ENCODE data around the gene BIVM. TPM values are rescaled to one million over a fixed set of nuclear protein-coding genes. Genes with fewer than 3 reads are reported as not detected.

The BIVM gene
- polyA plus RNA-seq, 3 donors = 0.76 to 1.1 (median 0.81) TPM

DNA sequence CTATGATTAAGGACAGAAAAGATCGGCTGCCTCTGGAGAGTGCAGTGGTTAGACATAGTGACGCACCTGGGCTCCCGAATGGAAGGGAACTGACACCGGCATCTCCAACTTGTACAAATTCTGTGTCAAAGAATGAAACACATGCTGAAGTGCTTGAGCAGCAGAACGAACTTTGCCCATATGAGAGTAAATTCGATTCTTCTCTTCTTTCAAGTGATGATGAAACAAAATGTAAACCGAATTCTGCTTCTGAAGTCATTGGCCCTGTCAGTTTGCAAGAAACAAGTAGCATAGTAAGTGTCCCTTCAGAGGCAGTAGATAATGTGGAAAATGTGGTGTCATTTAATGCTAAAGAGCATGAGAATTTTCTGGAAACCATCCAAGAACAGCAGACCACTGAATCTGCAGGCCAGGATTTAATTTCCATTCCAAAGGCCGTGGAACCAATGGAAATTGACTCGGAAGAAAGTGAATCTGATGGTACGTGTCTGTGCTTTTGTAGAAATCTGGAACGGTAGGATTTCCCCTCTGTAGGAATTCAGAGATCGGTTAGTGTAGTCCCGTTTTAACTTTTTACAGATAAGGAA is 63.8 kb downstream of the BIVM start:
- Mint-ChIP-seq H3K27ac (peak overlapping the region in 1 of 7 donors; percentile 8), H3K36me3 (peaks cover 84 to 96% of the 10 kb centered on the region in 2 donors), H3K4me1 (peaks cover 12% of the 10 kb centered on the region), H3K27me3 (ENCODE audit: low read depth in 3 of 3) (no peaks in the 10 kb centered on the region), H3K9me3 (peaks cover 0 to 2% (median 0%) of the 10 kb centered on the region in 7 donors), H3K4me3 (no peak overlapping the region)
- Histone ChIP-seq H3K79me2 (ENCODE audit: insufficient read depth, low read length) (peaks cover 42% of the 10 kb centered on the region), H3K4me1 (ENCODE audit: control insufficient read depth in 1 of 2, insufficient read depth in 2 of 2, low read length in 2 of 2) (peaks cover 3 to 6% of the 10 kb centered on the region in 2 donors), H3K36me3 (replicated peaks in 1 of 2; ENCODE audit: control insufficient read depth in 1 of 2, insufficient read depth in 2 of 2, low read length in 2 of 2) (peaks cover 94 to 100% of the 10 kb centered on the region in 2 donors), H4K20me1 (ENCODE audit: insufficient read depth, low read length) (peaks cover 65% of the 10 kb centered on the region), H3K4me2 (replicated peaks; ENCODE audit: extremely low read depth, low read length, poor library complexity, severe bottlenecking) (no peak overlapping the region), H2AFZ (ENCODE audit: insufficient read depth, low read depth, low read length, poor library complexity, severe bottlenecking) (no peak overlapping the region), H3K27me3 (ENCODE audit: control insufficient read depth in 2 of 2, insufficient read depth in 2 of 2, low read length in 2 of 2) (no peaks in the 10 kb centered on the region), H3K27ac (ENCODE audit: low read depth in 1 of 2, low read length in 2 of 2) (peak overlapping the region in 1 of 2 donors; percentile 27), H3K4me3 (replicated peaks in 1 of 3; ENCODE audit: low read depth in 2 of 3, low read length in 3 of 3) (no peak overlapping the region), H3K9ac (ENCODE audit: insufficient read depth, low read length, poor library complexity, severe bottlenecking) (no peak overlapping the region), H3K9me3 (replicated peaks in 1 of 2; ENCODE audit: control insufficient read depth in 1 of 2, insufficient read depth in 1 of 2, low read length in 2 of 2) (no peaks in the 10 kb centered on the region)
- intact Hi-C loops (cut with micrococcal nuclease) = no loop called here
- DNase-seq = no peak
- TF ChIP-seq CTCF (IDR thresholded peaks at IDR 0.05) = no peak
- WGBS (ENCODE audit: insufficient coverage) = 98% methylated on average over 12 of the region's 13 CpGs

GRCh38 chr13:102863590-102863989 is 64.7 kb downstream of the BIVM start:
- peaks cover 94 to 100% of the 10 kb centered on the region in 2 donors for H3K36me3 ChIP-seq (replicated peaks in 1 of 2; ENCODE audit: control insufficient read depth in 1 of 2, insufficient read depth in 2 of 2, low read length in 2 of 2)
- peaks cover 65% of the 10 kb centered on the region for H4K20me1 ChIP-seq (ENCODE audit: insufficient read depth, low read length)
- Mint-ChIP-seq H3K27me3 (ENCODE audit: low read depth in 3 of 3) (no peaks in the 10 kb centered on the region), H3K4me1 (peaks cover 12% of the 10 kb centered on the region), H3K36me3 (peaks cover 82 to 95% of the 10 kb centered on the region in 2 donors), H3K27ac (peak overlapping the region in 3 of 7 donors; percentile 33 to 58 (median 57)), H3K4me3 (no peak overlapping the region), H3K9me3 (peaks cover 0 to 2% (median 0%) of the 10 kb centered on the region in 7 donors)
- H2AFZ ChIP-seq (ENCODE audit: insufficient read depth, low read depth, low read length, poor library complexity, severe bottlenecking) = no peak overlapping the region
- DNase-seq = no peak
- H3K79me2 ChIP-seq (ENCODE audit: insufficient read depth, low read length) = peaks cover 37% of the 10 kb centered on the region
- H3K4me2 ChIP-seq (replicated peaks; ENCODE audit: extremely low read depth, low read length, poor library complexity, severe bottlenecking) = no peak overlapping the region
- peaks cover 3 to 6% of the 10 kb centered on the region in 2 donors for H3K4me1 ChIP-seq (ENCODE audit: control insufficient read depth in 1 of 2, insufficient read depth in 2 of 2, low read length in 2 of 2)
- H3K27me3 ChIP-seq (ENCODE audit: control insufficient read depth in 2 of 2, insufficient read depth in 2 of 2, low read length in 2 of 2) = no peaks in the 10 kb centered on the region
- no peak overlapping the region for H3K27ac ChIP-seq (ENCODE audit: low read depth in 1 of 2, low read length in 2 of 2)
- intact Hi-C loops (cut with micrococcal nuclease) = no loop called here
- 0% methylated on average over 1 of the region's 4 CpGs for WGBS (ENCODE audit: insufficient coverage)
- no peaks in the 10 kb centered on the region for H3K9me3 ChIP-seq (replicated peaks in 1 of 2; ENCODE audit: control insufficient read depth in 1 of 2, insufficient read depth in 1 of 2, low read length in 2 of 2)
- no peak for TF ChIP-seq CTCF (IDR thresholded peaks at IDR 0.05)
- H3K4me3 ChIP-seq (replicated peaks in 1 of 3; ENCODE audit: low read depth in 2 of 3, low read length in 3 of 3) = no peak overlapping the region
- no peak overlapping the region for H3K9ac ChIP-seq (ENCODE audit: insufficient read depth, low read length, poor library complexity, severe bottlenecking)

Measured in CD14-positive monocyte (primary cell).